Hepatocyte (in vitro differentiated cells): ENCODE measurements around the gene ALDH1A3. TPM values are rescaled to one million over a fixed set of nuclear protein-coding genes. Genes with fewer than 3 reads are reported as not detected.

Experiments used
- DNase-seq: peaks from one replicate; pipeline ENCODE4 v3.0.0-alpha.2; 2016; ENCODE audit warnings: low spot score
- H2AFZ ChIP-seq: fragments of 200-600 bp; sonication (generic); 2 replicates; pipeline ENCODE4 v1.6.0; 2016; ENCODE audit warnings: antibody characterized with exemption, mild to moderate bottlenecking
- H3K27ac ChIP-seq: fragments of 200-600 bp; sonication (generic); 2 replicates; pipeline ENCODE4 v1.5.1; 2016; ENCODE audit warnings: mild to moderate bottlenecking
- H3K27me3 ChIP-seq: fragments of 200-600 bp; sonication (generic); 2 replicates; pipeline ENCODE4 v1.6.1; 2016
- H3K36me3 ChIP-seq: fragments of 200-600 bp; sonication (generic); replicated peaks from 2 replicates; pipeline ENCODE4 v1.5.1; 2016; ENCODE audit warnings: low read depth; ENCODE audit not compliant: insufficient read depth
- H3K4me1 ChIP-seq: fragments of 200-600 bp; sonication (generic); 2 replicates; pipeline ENCODE4 v1.5.1; 2016; ENCODE audit warnings: mild to moderate bottlenecking, moderate library complexity; ENCODE audit not compliant: insufficient read depth
- H3K4me2 ChIP-seq: fragments of 200-600 bp; sonication (generic); 2 replicates; pipeline ENCODE4 v1.6.0; 2016
- H3K4me3 ChIP-seq: fragments of 200-600 bp; sonication (generic); 2 replicates; pipeline ENCODE4 v1.5.1; 2016; ENCODE audit warnings: mild to moderate bottlenecking
- H3K79me2 ChIP-seq: fragments of 200-600 bp; sonication (generic); 2 replicates; pipeline ENCODE4 v1.6.0; 2017; ENCODE audit warnings: mild to moderate bottlenecking
- H3K9me2 ChIP-seq: fragments of 200-600 bp; sonication (generic); replicated peaks from 2 replicates; pipeline ENCODE4 v1.6.0; 2017; ENCODE audit warnings: mild to moderate bottlenecking; ENCODE audit not compliant: insufficient read depth
- H3K9me3 ChIP-seq: fragments of 200-600 bp; sonication (generic); 2 replicates; pipeline ENCODE4 v1.5.1; 2016; ENCODE audit warnings: low read depth, mild to moderate bottlenecking
- H4K20me1 ChIP-seq: fragments of 200-600 bp; sonication (generic); 2 replicates; pipeline ENCODE4 v1.6.0; 2016; ENCODE audit warnings: mild to moderate bottlenecking; ENCODE audit not compliant: insufficient read depth, poor library complexity, severe bottlenecking
- EZH2 ChIP-seq: fragments of 200-600 bp; sonication (generic); IDR thresholded peaks from 2 replicates; pipeline ENCODE4 v1.6.1; 2016; ENCODE audit warnings: antibody characterized with exemption, mild to moderate bottlenecking, borderline replicate concordance
- EZH2phosphoT487 ChIP-seq: fragments of 200-600 bp; sonication (generic); IDR thresholded peaks from one replicate; pipeline ENCODE4 v1.6.1; 2018; ENCODE audit warnings: antibody characterized with exemption, mild to moderate bottlenecking, low read depth, moderate library complexity; ENCODE audit not compliant: unreplicated experiment, severe bottlenecking
- WGBS: methylation state at CpG from one replicate; pipeline ENCODE4 v1.1.6; 2016; ENCODE audit warnings: low lambda C conversion rate; ENCODE audit errors: missing lambda C conversion rate; 5-methylcytosine and 5-hydroxymethylcytosine counted together
- polyA plus RNA-seq: library from polyadenylated mRNA; unstranded; fragments of >200 nt; fragmentation: Nextera tagmentation; extraction: Ambion mirVana; gene quantifications from 2 replicates; pipeline ENCODE4 v1.2.1, GENCODE V29; 2016
- total RNA-seq: library from RNA; depleted of rRNA; stranded (reverse); fragments of >200 nt; gene quantifications from 2 replicates; pipeline ENCODE4 v1.2.3, GENCODE V29; 2014
- TF ChIP-seq, protein P1 (sequence below): fragments of 200-600 bp; sonication (generic); IDR thresholded peaks from 2 replicates; pipeline ENCODE4 v1.5.1; 2016; ENCODE audit warnings: antibody characterized with exemption, mild to moderate bottlenecking; ENCODE audit not compliant: poor library complexity

The ALDH1A3 gene
- total and polyA plus RNA-seq, 2 experiments from 2014 or later: 6.8 to 20.5 TPM

DNA sequence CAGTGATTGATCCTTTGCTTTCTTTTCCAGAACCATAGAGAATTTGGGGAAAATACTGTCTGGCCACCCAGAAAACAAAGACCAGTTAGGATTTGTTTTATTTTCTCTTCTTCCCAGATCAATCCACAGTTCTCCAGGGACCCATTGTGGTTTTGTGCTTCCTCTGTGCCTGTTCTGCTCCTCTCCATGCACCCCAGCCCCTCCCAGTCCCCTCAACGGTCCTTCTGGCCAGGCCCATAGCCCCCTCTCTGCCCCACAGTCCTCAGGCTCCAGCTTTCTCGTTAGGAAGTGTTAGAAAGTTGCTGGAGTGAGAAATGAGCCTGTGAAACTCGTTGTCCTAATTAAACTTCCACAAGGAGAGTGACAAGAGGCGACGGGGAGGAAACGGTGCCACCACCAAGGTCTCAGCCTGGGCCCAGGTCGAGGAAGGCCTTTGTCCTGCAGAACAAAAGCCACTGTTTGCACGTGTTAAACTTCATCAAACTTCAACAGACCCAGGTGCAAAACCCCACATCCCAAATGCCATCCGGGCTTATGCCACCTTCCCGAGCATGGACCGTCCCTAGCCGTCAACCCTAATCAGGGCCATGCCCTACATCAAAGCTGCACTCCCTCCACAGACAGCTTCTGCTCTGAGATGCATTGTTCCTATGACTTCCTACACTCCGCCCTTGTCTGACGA is 18.7 kb upstream of the ALDH1A3 start:
- 85% methylated on average over 14 of the region's 14 CpGs for WGBS
- no peak overlapping the region for H3K4me3 ChIP-seq
- no peak for DNase-seq
- no peaks in the 10 kb centered on the region for H3K27me3 ChIP-seq
- H4K20me1 ChIP-seq: no peaks in the 10 kb centered on the region
- H3K27ac ChIP-seq: no peak overlapping the region
- H3K9me3 ChIP-seq: no peaks in the 10 kb centered on the region
- H3K4me1 ChIP-seq: no peaks in the 10 kb centered on the region
- TF ChIP-seq EZH2phosphoT487: no peak
- TF ChIP-seq, protein P1, sequence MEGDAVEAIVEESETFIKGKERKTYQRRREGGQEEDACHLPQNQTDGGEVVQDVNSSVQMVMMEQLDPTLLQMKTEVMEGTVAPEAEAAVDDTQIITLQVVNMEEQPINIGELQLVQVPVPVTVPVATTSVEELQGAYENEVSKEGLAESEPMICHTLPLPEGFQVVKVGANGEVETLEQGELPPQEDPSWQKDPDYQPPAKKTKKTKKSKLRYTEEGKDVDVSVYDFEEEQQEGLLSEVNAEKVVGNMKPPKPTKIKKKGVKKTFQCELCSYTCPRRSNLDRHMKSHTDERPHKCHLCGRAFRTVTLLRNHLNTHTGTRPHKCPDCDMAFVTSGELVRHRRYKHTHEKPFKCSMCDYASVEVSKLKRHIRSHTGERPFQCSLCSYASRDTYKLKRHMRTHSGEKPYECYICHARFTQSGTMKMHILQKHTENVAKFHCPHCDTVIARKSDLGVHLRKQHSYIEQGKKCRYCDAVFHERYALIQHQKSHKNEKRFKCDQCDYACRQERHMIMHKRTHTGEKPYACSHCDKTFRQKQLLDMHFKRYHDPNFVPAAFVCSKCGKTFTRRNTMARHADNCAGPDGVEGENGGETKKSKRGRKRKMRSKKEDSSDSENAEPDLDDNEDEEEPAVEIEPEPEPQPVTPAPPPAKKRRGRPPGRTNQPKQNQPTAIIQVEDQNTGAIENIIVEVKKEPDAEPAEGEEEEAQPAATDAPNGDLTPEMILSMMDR: no peak
- no peak for TF ChIP-seq EZH2
- no peaks in the 10 kb centered on the region for H3K9me2 ChIP-seq
- H3K79me2 ChIP-seq: no peaks in the 10 kb centered on the region
- H3K36me3 ChIP-seq: no peaks in the 10 kb centered on the region
- H2AFZ ChIP-seq: no peak overlapping the region
- no peak overlapping the region for H3K4me2 ChIP-seq

GRCh38 chr15:100861511-100861991 is 18.1 kb upstream of the ALDH1A3 start:
- TF ChIP-seq EZH2 (no peak), EZH2phosphoT487 (no peak)
- TF ChIP-seq, protein P1: no peak
- no peak overlapping the region for H3K4me2 ChIP-seq
- H3K4me1 ChIP-seq: no peaks in the 10 kb centered on the region
- H4K20me1 ChIP-seq: no peaks in the 10 kb centered on the region
- no peaks in the 10 kb centered on the region for H3K79me2 ChIP-seq
- WGBS: 90% methylated on average over 16 of the region's 16 CpGs
- no peaks in the 10 kb centered on the region for H3K36me3 ChIP-seq
- no peak for DNase-seq
- no peak overlapping the region for H2AFZ ChIP-seq
- no peaks in the 10 kb centered on the region for H3K9me2 ChIP-seq
- H3K4me3 ChIP-seq: no peak overlapping the region
- H3K27ac ChIP-seq: no peak overlapping the region
- H3K27me3 ChIP-seq: no peaks in the 10 kb centered on the region
- no peaks in the 10 kb centered on the region for H3K9me3 ChIP-seq

DNA sequence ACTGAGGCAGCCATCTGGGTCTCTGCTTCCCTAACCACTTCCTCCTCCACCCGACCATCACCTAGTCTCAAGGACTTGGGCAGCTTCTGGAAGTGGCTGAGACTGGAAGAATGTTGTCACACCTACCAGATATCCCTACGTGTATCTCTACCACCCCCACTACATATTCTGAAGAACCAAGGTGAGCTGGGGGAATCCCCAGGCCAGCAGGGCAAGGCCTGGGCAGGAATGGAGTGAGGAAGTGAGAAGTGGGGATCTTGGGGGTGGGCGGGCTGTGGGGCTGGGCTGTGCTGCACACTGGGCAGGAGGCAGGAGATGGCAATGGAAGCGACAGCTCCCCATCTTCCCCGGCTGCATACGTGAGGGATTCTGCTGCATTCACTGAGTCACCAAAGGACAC is 17.5 kb upstream of the ALDH1A3 start:
- 96% methylated on average over 5 of the region's 6 CpGs for WGBS
- Histone ChIP-seq H3K9me2 (no peaks in the 10 kb centered on the region), H3K27me3 (no peaks in the 10 kb centered on the region), H3K9me3 (no peaks in the 10 kb centered on the region), H2AFZ (no peak overlapping the region), H3K4me1 (no peaks in the 10 kb centered on the region), H3K79me2 (no peaks in the 10 kb centered on the region), H3K4me3 (no peak overlapping the region), H4K20me1 (no peaks in the 10 kb centered on the region), H3K36me3 (no peaks in the 10 kb centered on the region), H3K27ac (no peak overlapping the region), H3K4me2 (no peak overlapping the region)
- no peak for DNase-seq
- TF ChIP-seq, protein P1: no peak
- TF ChIP-seq EZH2phosphoT487: no peak
- no peak for TF ChIP-seq EZH2
